HepG2 (cell line): Measurements from ENCODE around the gene MVB12A. TPM values are rescaled to one million over a fixed set of nuclear protein-coding genes. Genes with fewer than 3 reads are reported as not detected.

Source experiments
- ATAC-seq: fragments of 200-7000 bp; cut with Tn5 transposase; 3 replicates; pipeline ENCODE4 v1.9.1; 2020; ENCODE audit warnings: mild to moderate bottlenecking, moderate library complexity
- BruUV-seq: library from RNA; stranded (reverse); fragments of 400-500 nt; replicated peaks from 2 replicates; lab custom pipeline; 2021; lab: Mats Ljungman, UMichigan
- CTCF ChIA-PET: fragments of 300-600 bp; formaldehyde crosslinking; extraction: SDS; loops from one replicate; lab custom pipeline; 2021; ENCODE audit warnings: low total read pairs, inconsistent platforms, low intra/inter-chr PET ratio; lab: Yijun Ruan, JAX
- POLR2A ChIA-PET: fragments of 350-600 bp; sonication (Branson Sonifier 250); formaldehyde crosslinking; loops from one replicate; lab custom pipeline; 2020; ENCODE audit warnings: antibody characterized with exemption, inconsistent platforms; lab: Yijun Ruan, JAX
- DNase-seq: peaks from one replicate; pipeline ENCODE4 v3.0.0-alpha.2; 2015; ENCODE audit warnings: low spot score
- FAIRE-seq: peaks from 3 replicates; lab custom pipeline; 2011; peaks lifted over from hg19 to GRCh38; lab: Jason Lieb, UNC
- H2AFZ ChIP-seq: one replicate; pipeline ENCODE4 v1.6.1; 2011; ENCODE audit warnings: low read length, inconsistent platforms
- H3K27ac ChIP-seq: fragments of 300-600 bp; 3 replicates; pipeline ENCODE4 v1.8.0; 2011; ENCODE audit warnings: mixed run types, mild to moderate bottlenecking, mixed read lengths, low read length, inconsistent platforms; ENCODE audit not compliant: insufficient read depth; ENCODE audit errors: extremely low read length
- H3K27me3 ChIP-seq, 2 experiments: fragments of 200-600 bp in 1 of 2; 2 replicates in 1 of 2; 3 replicates in 1 of 2; pipeline versions ENCODE4 v1.6.0 to v1.8.0; 2011; ENCODE audit warnings: low read length in 2 of 2, mild to moderate bottlenecking in 2 of 2, moderate library complexity in 2 of 2, inconsistent platforms in 1 of 2; ENCODE audit not compliant: insufficient read depth in 2 of 2, control insufficient read depth in 1 of 2
- H3K36me3 ChIP-seq, 2 experiments: fragments of 200-600 bp in 1 of 2; replicated peaks in 1 of 2; 2 replicates in 1 of 2; 3 replicates in 1 of 2; pipeline versions ENCODE4 v1.5.1 to v1.8.0; 2011; ENCODE audit warnings: low read length in 2 of 2, inconsistent platforms in 1 of 2; ENCODE audit not compliant: insufficient read depth in 2 of 2, control insufficient read depth in 1 of 2
- H3K4me1 ChIP-seq: 2 replicates; pipeline ENCODE4 v1.5.1; 2012; ENCODE audit warnings: low read length, inconsistent platforms; ENCODE audit not compliant: insufficient read depth
- H3K4me2 ChIP-seq: 2 replicates; pipeline ENCODE4 v1.6.0; 2011; ENCODE audit warnings: low read depth, low read length, inconsistent platforms
- H3K4me3 ChIP-seq, 3 experiments: fragments of 200-600 bp in 1 of 3; sonication (generic), shearing (Covaris generic) in 1 of 3; replicated peaks in 1 of 3; 2 replicates each; pipeline ENCODE4 v1.5.1; 2011 to 2016; ENCODE audit warnings: low read length in 3 of 3, inconsistent platforms in 2 of 3, low read depth in 2 of 3, mild to moderate bottlenecking in 2 of 3, control low read depth in 1 of 3, mixed read lengths in 1 of 3; ENCODE audit not compliant: insufficient read depth in 1 of 3
- H3K79me2 ChIP-seq: one replicate; pipeline ENCODE4 v1.6.1; 2011; ENCODE audit warnings: low read length, inconsistent platforms; ENCODE audit not compliant: insufficient read depth
- H3K9ac ChIP-seq: 2 replicates; pipeline ENCODE4 v1.6.0; 2011; ENCODE audit warnings: mild to moderate bottlenecking, low read depth, low read length, inconsistent platforms; ENCODE audit not compliant: insufficient read depth
- H3K9me3 ChIP-seq: 2 replicates; pipeline ENCODE4 v1.5.1; 2012; ENCODE audit warnings: mild to moderate bottlenecking, low read length
- H4K20me1 ChIP-seq: 2 replicates; pipeline ENCODE4 v1.6.0; 2011; ENCODE audit warnings: inconsistent platforms, mild to moderate bottlenecking, low read length, moderate library complexity; ENCODE audit not compliant: insufficient read depth
- CEBPZ ChIP-seq: IDR thresholded peaks from 2 replicates; pipeline ENCODE4 v1.6.1; 2012; ENCODE audit warnings: low read length, improper control_type of control experiment
- DNMT3B ChIP-seq: conservative IDR thresholded peaks from 2 replicates; pipeline ENCODE4 v1.6.1; 2016; ENCODE audit warnings: missing biosample characterization, control low read depth
- KDM4B ChIP-seq: sonication (generic); formaldehyde crosslinking; IDR thresholded peaks from 2 replicates; pipeline ENCODE4 v1.4.0; 2020; ENCODE audit warnings: missing genetic modification reagents
- MED1 ChIP-seq: sonication (generic); formaldehyde crosslinking; IDR thresholded peaks from 2 replicates; pipeline ENCODE4 v1.4.0; 2020; ENCODE audit warnings: missing genetic modification reagents
- MIER3 ChIP-seq: IDR thresholded peaks from 2 replicates; pipeline ENCODE4 v1.6.1; 2016; ENCODE audit warnings: missing compliant biosample characterization, borderline replicate concordance
- MZF1 ChIP-seq: sonication (generic); formaldehyde crosslinking; IDR thresholded peaks from 2 replicates; pipeline ENCODE4 v1.8.1; 2023; ENCODE audit warnings: mild to moderate bottlenecking, missing genetic modification reagents, borderline replicate concordance
- RORA ChIP-seq: sonication (generic); formaldehyde crosslinking; IDR thresholded peaks from 2 replicates; pipeline ENCODE4 v1.5.0; 2020; ENCODE audit warnings: mild to moderate bottlenecking, missing genetic modification reagents, moderate library complexity
- SMARCC2 ChIP-seq: fragments of 450-650 bp; IDR thresholded peaks from 2 replicates; pipeline ENCODE4 v1.6.1; 2017; ENCODE audit warnings: antibody characterized with exemption, mild to moderate bottlenecking
- SRF ChIP-seq: IDR thresholded peaks from 2 replicates; pipeline ENCODE4 v1.6.1; 2011; ENCODE audit warnings: mild to moderate bottlenecking, low read depth, low read length, moderate library complexity
- TCF7 ChIP-seq: sonication (generic); IDR thresholded peaks from 2 replicates; pipeline ENCODE4 v1.6.1; 2016; ENCODE audit warnings: antibody characterized with exemption, low read depth
- TFAP4 ChIP-seq: sonication (generic); IDR thresholded peaks from 2 replicates; pipeline ENCODE4 v1.6.1; 2016; ENCODE audit warnings: low read depth, borderline replicate concordance
- ZBTB21 ChIP-seq: sonication (generic); formaldehyde crosslinking; IDR thresholded peaks from 2 replicates; pipeline ENCODE4 v1.4.0; 2020; ENCODE audit warnings: missing genetic modification reagents
- ZMYM3 ChIP-seq: sonication (generic); formaldehyde crosslinking; IDR thresholded peaks from 2 replicates; pipeline ENCODE4 v1.5.1; 2020; ENCODE audit warnings: mild to moderate bottlenecking, missing genetic modification reagents
- ZNF20 ChIP-seq: sonication (generic); formaldehyde crosslinking; IDR thresholded peaks from 2 replicates; pipeline ENCODE4 v1.4.0; 2020; ENCODE audit warnings: mild to moderate bottlenecking, moderate library complexity, missing genetic modification reagents
- ZNF264 ChIP-seq: sonication (generic); formaldehyde crosslinking; IDR thresholded peaks from 2 replicates; pipeline ENCODE4 v1.4.0; 2020; ENCODE audit warnings: missing genetic modification reagents
- ZNF431 ChIP-seq: sonication (generic); formaldehyde crosslinking; IDR thresholded peaks from 2 replicates; pipeline ENCODE4 v1.9.0; 2022; ENCODE audit warnings: missing genetic modification reagents, low read depth, mild to moderate bottlenecking, borderline replicate concordance
- ZNF557 ChIP-seq: sonication (generic); formaldehyde crosslinking; IDR thresholded peaks from 2 replicates; pipeline ENCODE4 v1.4.0; 2020; ENCODE audit warnings: missing genetic modification reagents
- ZNF580 ChIP-seq: IDR thresholded peaks from 2 replicates; pipeline ENCODE4 v1.6.1; 2016; ENCODE audit warnings: low read depth, borderline replicate concordance
- ZNF747 ChIP-seq: sonication (generic); formaldehyde crosslinking; IDR thresholded peaks from 2 replicates; pipeline ENCODE4 v1.8.1; 2023; ENCODE audit warnings: missing genetic modification reagents, mild to moderate bottlenecking, borderline replicate concordance
- ZNF776 ChIP-seq: sonication (generic); formaldehyde crosslinking; IDR thresholded peaks from 2 replicates; pipeline ENCODE4 v1.4.0; 2020; ENCODE audit warnings: mild to moderate bottlenecking, missing genetic modification reagents
- WGBS: methylation state at CpG from one replicate; pipeline ENCODE4 v1.1.6; 2017; ENCODE audit warnings: low lambda C conversion rate; 5-methylcytosine and 5-hydroxymethylcytosine counted together
- in situ Hi-C: cut with HindIII; loops from 2 replicates; pipeline ENCODE4 v1.10.0; 2017; ENCODE audit warnings: low pct_unique_long_range_greater_than_20kb; ENCODE audit not compliant: extremely low pct_ligation_motif_present
- intact Hi-C: fragments of 100-400 bp; cut with micrococcal nuclease; formaldehyde crosslinking; loops from one replicate; pipeline ENCODE4 v1.10.0; 2022; ENCODE audit not compliant: unreplicated experiment
- polyA plus RNA-seq, 8 experiments: library from polyadenylated mRNA; depleted of rRNA in 3 of 8; stranded (reverse) in 7 of 8; unstranded in 1 of 8; fragments of >200 nt; fragmentation: Illumina TruSeq in 4 of 8; extraction: Trizol in 4 of 8; gene quantifications; 2 replicates each; pipeline versions ENCODE4 v1.2.1 to v1.2.3, GENCODE V29; 2011 to 2016; ENCODE audit warnings: low read depth in 4 of 8, missing spikeins in 1 of 8, mixed read lengths in 1 of 8; ENCODE audit not compliant: insufficient read depth in 1 of 8
- total RNA-seq, 5 experiments: library from RNA; depleted of rRNA; stranded (reverse); fragments of >200 nt; fragmentation: Illumina TruSeq; extraction: Trizol; gene quantifications; 2 replicates each; pipeline ENCODE4 v1.2.3, GENCODE V29; 2016; ENCODE audit warnings: low read depth in 1 of 5

Gene MVB12A
- total and polyA plus RNA-seq, 2 of the 13 experiments (the other 11 are each of a cell fraction or from before 2014, with no cell fraction given) = 35.7 to 36.1 TPM

- Histone ChIP-seq H3K27me3 (no peaks in the 10 kb centered on the region; a peak in 1 of 5 replicates), H2AFZ (no peak overlapping the region), H3K4me1 (0 out of 2 replicates have a peak, but pooled peaks cover 7% of the 10 kb centered on the region), H3K9me3 (no peaks in the 10 kb centered on the region), H4K20me1 (no peaks in the 10 kb centered on the region), H3K4me2 (no peak overlapping the region), H3K4me3 (no peak overlapping the region), H3K9ac (no peak overlapping the region), H3K27ac (no peak overlapping the region), H3K79me2 (no peaks in the 10 kb centered on the region), H3K36me3 (no peaks in the 10 kb centered on the region)
- in situ Hi-C loops = no loop called here
- ATAC-seq = no peak
- BruUV-seq = no TSS peak
- CTCF ChIA-PET = no interaction called here
- intact Hi-C loops = no loop called here
- FAIRE-seq = no peak
- TF ChIP-seq RORA (CRISPR knock-in tag) = no peak
- no peak for TF ChIP-seq MZF1 (CRISPR knock-in tag)
- TF ChIP-seq SMARCC2 = no peak
- no peak for TF ChIP-seq SRF
- no peak for TF ChIP-seq ZNF747 (CRISPR knock-in tag)
- no peak for TF ChIP-seq ZNF20
- no peak for TF ChIP-seq ZNF557 (CRISPR knock-in tag)
- TF ChIP-seq KDM4B (CRISPR knock-in tag) = no peak
- no peak for TF ChIP-seq DNMT3B (CRISPR knock-in tag)
- no peak for TF ChIP-seq ZMYM3 (CRISPR knock-in tag)
- no peak for TF ChIP-seq ZNF776
- TF ChIP-seq CEBPZ = no peak
- TF ChIP-seq TFAP4 = no peak
- no peak for TF ChIP-seq ZNF580 (CRISPR knock-in tag)
- TF ChIP-seq MED1 (CRISPR knock-in tag) = no peak
- no peak for TF ChIP-seq ZNF264 (CRISPR knock-in tag)
- no peak for TF ChIP-seq ZBTB21 (CRISPR knock-in tag)
- TF ChIP-seq ZNF431 (CRISPR knock-in tag) = no peak
- TF ChIP-seq TCF7 = no peak
- TF ChIP-seq MIER3 (CRISPR knock-in tag) = no peak
- WGBS = 12% methylated on average over 1 of the region's 1 CpG
- DNase-seq = no peak
- POLR2A ChIA-PET = interaction anchor here (0.9 kb wide), 1 partner anchor 25 kb away, joined by 3 read pairs; the partner anchor contains the start of gene MVB12A
Observed at GRCh38 chr19:17445526-17446165, 25.8 kb downstream of the MVB12A start.
